DND-41 (cell line): ENCODE measurements around the gene ZC3H18.

Experiments
- ATAC-seq: fragments of 200-7000 bp; cut with Tn5 transposase; 3 replicates; pipeline ENCODE4 v1.9.1; 2021; ENCODE audit warnings: low read depth; ENCODE audit not compliant: insufficient read depth
- DNase-seq: peaks from one replicate; pipeline ENCODE4 v3.0.0-alpha.2; 2020
- H2AFZ ChIP-seq: 2 replicates; pipeline ENCODE4 v1.6.0; 2012; ENCODE audit warnings: low read depth, low read length
- H3K27ac ChIP-seq: 2 replicates; pipeline ENCODE4 v1.5.1; 2012; ENCODE audit warnings: low read length, inconsistent platforms
- H3K27me3 ChIP-seq: fragments of 200-600 bp; sonication (generic); 2 replicates; pipeline ENCODE4 v1.6.0; 2012; ENCODE audit warnings: low read length, mild to moderate bottlenecking, inconsistent platforms; ENCODE audit not compliant: insufficient read depth, poor library complexity
- H3K36me3 ChIP-seq: 2 replicates; pipeline ENCODE4 v1.5.1; 2012; ENCODE audit warnings: low read length, inconsistent platforms; ENCODE audit not compliant: insufficient read depth
- H3K4me1 ChIP-seq: 2 replicates; pipeline ENCODE4 v1.5.1; 2012; ENCODE audit warnings: mild to moderate bottlenecking, low read length; ENCODE audit not compliant: insufficient read depth
- H3K4me2 ChIP-seq: 2 replicates; pipeline ENCODE4 v1.6.0; 2012; ENCODE audit warnings: mild to moderate bottlenecking, moderate library complexity, low read length, inconsistent platforms; ENCODE audit not compliant: insufficient read depth
- H3K4me3 ChIP-seq, 2 experiments: fragments of 200-600 bp in 1 of 2; shearing (Covaris generic) in 1 of 2; 2 replicates each; pipeline ENCODE4 v1.5.1; 2012 to 2016; ENCODE audit warnings: inconsistent platforms in 2 of 2, low read length in 2 of 2, mild to moderate bottlenecking in 2 of 2, low read depth in 1 of 2, moderate library complexity in 1 of 2
- H3K79me2 ChIP-seq: 2 replicates; pipeline ENCODE4 v1.6.0; 2012; ENCODE audit warnings: low read length, inconsistent platforms; ENCODE audit not compliant: insufficient read depth
- H3K9ac ChIP-seq: 2 replicates; pipeline ENCODE4 v1.6.0; 2012; ENCODE audit warnings: low read depth, mild to moderate bottlenecking, inconsistent platforms, low read length, moderate library complexity
- H3K9me3 ChIP-seq: 2 replicates; pipeline ENCODE4 v1.5.1; 2012; ENCODE audit warnings: low read length, moderate library complexity, mild to moderate bottlenecking, inconsistent platforms; ENCODE audit not compliant: insufficient read depth, severe bottlenecking
- H4K20me1 ChIP-seq: 2 replicates; pipeline ENCODE4 v1.6.0; 2012; ENCODE audit warnings: low read length; ENCODE audit not compliant: insufficient read depth
- EZH2 ChIP-seq: IDR thresholded peaks from 3 replicates; pipeline ENCODE4 v1.6.1; 2012; ENCODE audit warnings: borderline replicate concordance, low read depth, mild to moderate bottlenecking, moderate library complexity, low read length, inconsistent platforms; ENCODE audit not compliant: severe bottlenecking
- TF ChIP-seq, protein P1 (sequence below): IDR thresholded peaks from 2 replicates; pipeline ENCODE4 v1.5.1; 2012; ENCODE audit warnings: borderline replicate concordance, low read length, moderate library complexity, mild to moderate bottlenecking; ENCODE audit not compliant: poor library complexity, severe bottlenecking; ENCODE audit errors: extremely low read depth

Gene ZC3H18

GRCh38 chr16:88541831-88542616, 28.2 kb upstream of the ZC3H18 start:
- Histone ChIP-seq H3K9me3 (peaks cover 21% of the 10 kb centered on the region), H3K36me3 (no peaks in the 10 kb centered on the region), H3K27me3 (no peaks in the 10 kb centered on the region), H3K79me2 (no peaks in the 10 kb centered on the region), H3K9ac (no peak overlapping the region), H3K27ac (no peak overlapping the region), H4K20me1 (no peaks in the 10 kb centered on the region; the same call in 1 of the 2 replicates), H2AFZ (no peak overlapping the region), H3K4me1 (no peaks in the 10 kb centered on the region), H3K4me3 (no peak overlapping the region), H3K4me2 (no peak overlapping the region)
- TF ChIP-seq, protein P1, sequence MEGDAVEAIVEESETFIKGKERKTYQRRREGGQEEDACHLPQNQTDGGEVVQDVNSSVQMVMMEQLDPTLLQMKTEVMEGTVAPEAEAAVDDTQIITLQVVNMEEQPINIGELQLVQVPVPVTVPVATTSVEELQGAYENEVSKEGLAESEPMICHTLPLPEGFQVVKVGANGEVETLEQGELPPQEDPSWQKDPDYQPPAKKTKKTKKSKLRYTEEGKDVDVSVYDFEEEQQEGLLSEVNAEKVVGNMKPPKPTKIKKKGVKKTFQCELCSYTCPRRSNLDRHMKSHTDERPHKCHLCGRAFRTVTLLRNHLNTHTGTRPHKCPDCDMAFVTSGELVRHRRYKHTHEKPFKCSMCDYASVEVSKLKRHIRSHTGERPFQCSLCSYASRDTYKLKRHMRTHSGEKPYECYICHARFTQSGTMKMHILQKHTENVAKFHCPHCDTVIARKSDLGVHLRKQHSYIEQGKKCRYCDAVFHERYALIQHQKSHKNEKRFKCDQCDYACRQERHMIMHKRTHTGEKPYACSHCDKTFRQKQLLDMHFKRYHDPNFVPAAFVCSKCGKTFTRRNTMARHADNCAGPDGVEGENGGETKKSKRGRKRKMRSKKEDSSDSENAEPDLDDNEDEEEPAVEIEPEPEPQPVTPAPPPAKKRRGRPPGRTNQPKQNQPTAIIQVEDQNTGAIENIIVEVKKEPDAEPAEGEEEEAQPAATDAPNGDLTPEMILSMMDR: no peak
- no peak for TF ChIP-seq EZH2
- DNase-seq (no peak), ATAC-seq (no peak)

GRCh38 chr16:88543230-88543813, 26.9 kb upstream of the ZC3H18 start:
- H4K20me1 ChIP-seq: no peaks in the 10 kb centered on the region; the same call in 1 of the 2 replicates
- H3K9me3 ChIP-seq: peaks cover 21% of the 10 kb centered on the region
- no peaks in the 10 kb centered on the region for H3K79me2 ChIP-seq
- no peak overlapping the region for H3K27ac ChIP-seq
- no peaks in the 10 kb centered on the region for H3K27me3 ChIP-seq
- H3K4me2 ChIP-seq: no peak overlapping the region
- no peaks in the 10 kb centered on the region for H3K4me1 ChIP-seq
- TF ChIP-seq, protein P1: no peak
- TF ChIP-seq EZH2: no peak
- no peak overlapping the region for H2AFZ ChIP-seq
- ATAC-seq (no peak), DNase-seq (no peak)
- H3K36me3 ChIP-seq: no peaks in the 10 kb centered on the region
- no peak overlapping the region for H3K4me3 ChIP-seq
- no peak overlapping the region for H3K9ac ChIP-seq

- Histone ChIP-seq H3K36me3 (no peaks in the 10 kb centered on the region), H3K27ac (no peak overlapping the region), H3K27me3 (no peaks in the 10 kb centered on the region), H4K20me1 (no peaks in the 10 kb centered on the region; the same call in 1 of the 2 replicates), H3K4me2 (no peak overlapping the region), H3K4me1 (no peaks in the 10 kb centered on the region), H3K9ac (no peak overlapping the region), H3K4me3 (no peak overlapping the region), H3K9me3 (peaks cover 21% of the 10 kb centered on the region), H2AFZ (no peak overlapping the region), H3K79me2 (no peaks in the 10 kb centered on the region)
- DNase-seq (no peak), ATAC-seq (no peak)
- no peak for TF ChIP-seq EZH2
- TF ChIP-seq, protein P1: no peak
Measured at GRCh38 chr16:88545781-88546180, 24.4 kb upstream of the ZC3H18 start.
